ENCODE results near the gene SPTLC3.
A peak's percentile ranks its signal among the peaks of the same experiment; 100 is the strongest.

SPTLC3 gene

DNA sequence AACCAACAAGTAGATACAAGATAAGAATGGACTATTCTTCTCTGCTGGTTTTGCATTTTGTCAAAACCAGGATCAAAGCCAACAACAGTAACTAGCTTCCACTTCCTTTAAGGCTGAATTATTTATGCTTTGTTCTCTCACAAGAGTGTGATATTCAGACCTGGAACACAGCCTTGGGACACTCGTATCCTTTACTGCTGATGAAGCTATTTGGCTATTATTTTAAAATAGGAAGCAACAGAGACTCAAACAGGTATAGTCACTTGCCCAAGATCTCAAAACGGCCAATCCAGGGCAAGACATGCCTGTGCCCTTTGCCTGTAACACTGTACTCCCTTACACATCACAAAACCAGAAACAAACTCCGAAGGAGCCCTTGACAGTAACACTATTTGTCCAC, 19.9 kb downstream of the SPTLC3 start:
- TF ChIP-seq, protein P1, sequence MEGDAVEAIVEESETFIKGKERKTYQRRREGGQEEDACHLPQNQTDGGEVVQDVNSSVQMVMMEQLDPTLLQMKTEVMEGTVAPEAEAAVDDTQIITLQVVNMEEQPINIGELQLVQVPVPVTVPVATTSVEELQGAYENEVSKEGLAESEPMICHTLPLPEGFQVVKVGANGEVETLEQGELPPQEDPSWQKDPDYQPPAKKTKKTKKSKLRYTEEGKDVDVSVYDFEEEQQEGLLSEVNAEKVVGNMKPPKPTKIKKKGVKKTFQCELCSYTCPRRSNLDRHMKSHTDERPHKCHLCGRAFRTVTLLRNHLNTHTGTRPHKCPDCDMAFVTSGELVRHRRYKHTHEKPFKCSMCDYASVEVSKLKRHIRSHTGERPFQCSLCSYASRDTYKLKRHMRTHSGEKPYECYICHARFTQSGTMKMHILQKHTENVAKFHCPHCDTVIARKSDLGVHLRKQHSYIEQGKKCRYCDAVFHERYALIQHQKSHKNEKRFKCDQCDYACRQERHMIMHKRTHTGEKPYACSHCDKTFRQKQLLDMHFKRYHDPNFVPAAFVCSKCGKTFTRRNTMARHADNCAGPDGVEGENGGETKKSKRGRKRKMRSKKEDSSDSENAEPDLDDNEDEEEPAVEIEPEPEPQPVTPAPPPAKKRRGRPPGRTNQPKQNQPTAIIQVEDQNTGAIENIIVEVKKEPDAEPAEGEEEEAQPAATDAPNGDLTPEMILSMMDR (IDR thresholded peaks at IDR 0.05; ENCODE audit: control insufficient read depth, extremely low read depth, insufficient read depth) = no peak
- no peak for DNase-seq (ENCODE audit: low read depth)
- H3K4me3 ChIP-seq (ENCODE audit: low read depth, low read length) = no peak overlapping the region

DNA sequence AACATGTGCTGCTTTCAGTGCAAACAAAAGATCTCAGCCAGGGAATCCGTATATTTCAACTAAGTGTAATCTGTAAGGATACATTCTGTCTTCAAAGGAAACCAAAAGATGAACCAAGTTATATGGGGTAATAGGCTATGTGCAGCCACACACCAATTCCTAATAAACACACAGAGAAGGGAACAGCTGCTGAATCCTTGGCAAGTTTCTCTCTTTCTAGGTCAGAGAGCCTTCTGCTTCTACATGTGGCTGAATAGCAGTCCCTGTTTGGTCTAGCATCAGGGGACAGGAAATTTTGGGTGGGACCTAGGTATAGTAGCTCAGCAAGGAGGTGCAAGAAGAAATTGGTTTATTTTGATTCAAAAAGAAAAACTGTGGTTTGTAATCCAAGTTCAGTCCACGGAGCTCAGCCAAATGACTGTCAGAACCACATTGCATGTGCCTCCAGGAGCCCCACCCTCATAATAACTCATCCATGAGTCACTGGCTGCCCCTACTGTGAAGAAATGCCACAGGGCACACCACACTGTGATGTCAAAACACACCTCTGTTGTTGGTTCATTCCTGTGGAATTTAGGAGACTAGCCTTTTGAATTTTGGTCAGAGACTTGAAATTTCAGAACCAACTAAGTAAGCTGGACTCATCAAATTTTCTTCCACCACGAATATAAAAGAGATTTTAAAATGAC, 21.1 kb downstream of the SPTLC3 start:
- no peak overlapping the region for H3K4me3 ChIP-seq (ENCODE audit: low read depth, low read length)
- TF ChIP-seq, protein P1 (IDR thresholded peaks at IDR 0.05; ENCODE audit: control insufficient read depth, extremely low read depth, insufficient read depth) = no peak
- no peak for DNase-seq (ENCODE audit: low read depth)

DNA sequence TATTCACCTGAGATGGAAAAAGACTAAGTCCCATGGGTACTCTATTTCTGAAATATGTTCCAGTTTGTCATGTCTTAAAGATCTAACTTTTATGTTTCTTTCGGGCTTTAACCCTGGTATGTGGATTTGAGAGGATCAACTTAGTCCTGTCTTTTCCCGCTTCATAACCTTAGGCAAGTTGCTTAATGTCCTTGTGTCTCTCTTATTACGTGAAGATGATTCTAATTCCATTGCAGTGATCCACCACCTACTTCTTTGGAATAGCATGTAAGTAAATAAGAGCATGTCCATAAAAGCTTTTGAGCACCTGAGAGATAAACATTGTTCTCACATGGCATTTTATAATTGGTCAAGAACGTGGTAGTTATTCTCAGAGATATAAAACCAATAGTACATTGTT, 23.0 kb downstream of the SPTLC3 start:
- TF ChIP-seq, protein P1 (IDR thresholded peaks at IDR 0.05; ENCODE audit: control insufficient read depth, extremely low read depth, insufficient read depth) = no peak
- no peak for DNase-seq (ENCODE audit: low read depth)
- H3K4me3 ChIP-seq (ENCODE audit: low read depth, low read length) = no peak overlapping the region

DNA sequence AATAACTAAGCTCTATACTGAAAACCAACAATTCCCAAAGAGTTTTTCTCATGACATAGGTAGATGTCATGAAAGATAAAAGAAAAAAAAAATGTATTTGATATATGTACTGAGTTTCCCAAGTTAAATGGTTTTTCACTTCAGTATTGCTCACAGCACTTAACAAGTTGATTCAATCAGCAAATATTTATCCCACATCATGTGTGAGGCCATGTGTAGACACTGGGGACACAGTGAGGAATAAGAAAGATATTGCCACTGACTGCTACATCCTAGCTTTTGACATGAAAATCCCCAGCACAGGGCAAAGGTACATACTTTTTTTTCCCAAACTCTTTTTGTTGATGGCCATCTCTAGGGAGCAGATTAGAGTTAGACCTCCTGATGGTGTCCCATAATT, 25.3 kb downstream of the SPTLC3 start:
- DNase-seq (ENCODE audit: low read depth) = no peak
- TF ChIP-seq, protein P1 (IDR thresholded peaks at IDR 0.05; ENCODE audit: control insufficient read depth, extremely low read depth, insufficient read depth) = no peak
- no peak overlapping the region for H3K4me3 ChIP-seq (ENCODE audit: low read depth, low read length)

DNA sequence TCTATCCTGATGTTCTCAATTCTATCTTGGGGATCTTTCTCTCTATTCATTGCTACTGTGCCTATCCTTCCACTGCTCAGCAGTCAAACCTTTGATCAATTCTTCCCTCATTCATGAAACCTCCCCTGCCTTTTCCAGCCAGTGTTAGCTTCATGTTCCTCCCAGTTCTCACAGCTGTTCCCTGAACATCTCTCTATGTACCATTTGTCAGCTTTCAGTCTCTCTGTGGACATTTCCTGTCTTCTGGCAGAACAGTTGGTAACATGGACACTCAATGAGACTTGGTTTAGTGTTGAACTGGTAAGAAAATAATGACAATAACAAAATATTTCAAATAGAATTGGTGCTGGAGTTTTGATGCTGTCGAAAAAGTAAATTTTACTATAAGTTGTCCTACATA, 26.2 kb downstream of the SPTLC3 start:
- no peak overlapping the region for H3K4me3 ChIP-seq (ENCODE audit: low read depth, low read length)
- DNase-seq (ENCODE audit: low read depth) = no peak
- TF ChIP-seq, protein P1 (IDR thresholded peaks at IDR 0.05; ENCODE audit: control insufficient read depth, extremely low read depth, insufficient read depth) = no peak

DNA sequence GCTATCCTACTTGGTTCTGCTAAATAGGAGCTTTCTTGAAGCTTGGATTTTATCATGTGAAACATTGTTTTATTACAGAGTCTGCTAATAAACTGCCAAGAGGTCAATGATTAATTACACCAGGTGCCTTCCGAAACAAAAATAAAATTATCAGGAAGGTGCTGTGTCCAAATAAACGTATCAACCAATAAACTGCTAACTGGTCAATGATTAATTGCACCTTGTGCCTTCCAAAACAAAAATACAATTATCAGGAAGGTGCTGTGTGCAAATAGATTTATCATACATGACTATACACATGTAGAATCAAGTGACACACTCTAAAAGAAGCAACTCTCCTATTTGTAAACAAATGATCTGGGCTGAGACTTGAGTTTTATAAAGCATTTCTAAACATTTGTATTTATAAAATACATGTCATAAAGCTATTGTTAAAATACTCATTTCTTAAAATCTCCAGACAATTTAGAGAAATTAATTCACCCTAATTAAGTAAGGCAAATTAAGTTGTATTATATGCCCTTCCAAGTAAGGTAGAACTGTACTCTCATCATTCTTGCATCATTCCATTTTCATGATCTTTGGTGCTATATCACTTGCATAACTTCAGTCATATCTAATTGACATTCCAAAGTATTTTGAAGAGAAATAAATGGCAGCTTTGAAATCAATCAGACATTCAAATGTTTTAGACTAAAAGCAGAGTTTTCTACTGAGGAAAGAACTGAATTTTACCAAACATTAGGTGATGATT, 26.8 kb downstream of the SPTLC3 start:
- H3K4me3 ChIP-seq (ENCODE audit: low read depth, low read length) = no peak overlapping the region
- peak; percentile 22 for DNase-seq (ENCODE audit: low read depth)
- TF ChIP-seq, protein P1 (IDR thresholded peaks at IDR 0.05; ENCODE audit: control insufficient read depth, extremely low read depth, insufficient read depth) = no peak
